NT2/D1 (cell line): ENCODE measurements around the gene FOXK1.

Source experiments
- SUZ12 ChIP-seq: IDR thresholded peaks from 2 replicates; pipeline ENCODE4 v1.6.1; 2011; ENCODE audit not compliant: insufficient read length, insufficient read depth; ENCODE audit errors: extremely low read depth
- YY1 ChIP-seq: IDR thresholded peaks from 2 replicates; pipeline ENCODE4 v1.6.1; 2011; ENCODE audit not compliant: insufficient read length, insufficient read depth
- ZNF274 ChIP-seq: IDR thresholded peaks from 2 replicates; pipeline ENCODE4 v1.6.1; 2011; ENCODE audit warnings: mild to moderate bottlenecking, low read depth, low read length

GRCh38 chr7:4684846-4685245, 2.8 kb downstream of the FOXK1 start:
- no peak for TF ChIP-seq YY1
- no peak for TF ChIP-seq ZNF274
- TF ChIP-seq SUZ12, result no peak
